Retina (tissue), 1 donor: ENCODE results near the gene SIRT4.
A peak's percentile ranks its signal among the peaks of the same experiment; 100 is the strongest.
"Not testable (repeated sequence)": the region's sequence is repeated elsewhere in the genome, so short reads cannot be mapped to it uniquely, and the experiment has no call there.

Experiments used
- DNase-seq: peaks from one replicate; pipeline ENCODE4 v3.0.0-alpha.2; 2016

Gene SIRT4

DNA sequence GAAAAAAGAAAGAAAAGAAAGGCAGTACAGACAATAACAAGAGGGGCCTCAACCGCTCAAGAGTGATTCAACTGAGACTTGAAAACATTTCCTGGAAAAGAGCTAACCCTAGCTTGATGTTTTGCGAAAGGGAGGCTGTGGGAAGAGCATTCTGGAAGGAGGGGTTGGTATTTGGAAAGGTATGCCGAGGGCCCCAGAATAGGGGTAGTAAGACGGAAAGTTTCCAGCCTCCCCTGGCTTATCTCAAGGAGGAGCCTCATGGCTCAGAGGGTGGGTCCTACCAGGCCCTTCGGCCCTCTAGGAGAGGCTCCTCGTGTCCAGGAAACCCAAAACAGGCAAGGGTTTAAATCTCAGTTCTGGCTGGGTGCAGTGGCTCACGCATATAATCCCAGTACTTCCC lies 18.8 kb upstream of the SIRT4 start:
- no peak for DNase-seq

DNA sequence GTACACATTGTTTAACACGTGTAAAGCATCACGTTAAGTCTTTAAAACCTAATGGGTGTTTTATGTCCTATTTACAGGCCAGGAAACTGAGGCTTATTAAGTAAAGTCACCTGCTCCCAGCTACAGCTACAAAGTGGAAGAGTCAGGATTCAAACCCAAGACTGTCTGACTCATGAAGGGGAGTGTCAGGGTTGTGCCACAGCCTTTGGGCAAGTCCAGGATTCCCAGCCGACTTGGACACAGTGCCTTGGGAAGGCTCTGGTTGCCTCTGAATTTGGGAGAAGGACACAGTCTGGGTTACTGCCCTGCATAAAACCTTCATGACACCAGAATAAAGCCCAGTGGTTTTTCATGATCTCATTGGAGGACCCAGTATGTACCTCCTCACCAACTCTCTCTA lies 17.7 kb upstream of the SIRT4 start:
- no peak for DNase-seq

DNA sequence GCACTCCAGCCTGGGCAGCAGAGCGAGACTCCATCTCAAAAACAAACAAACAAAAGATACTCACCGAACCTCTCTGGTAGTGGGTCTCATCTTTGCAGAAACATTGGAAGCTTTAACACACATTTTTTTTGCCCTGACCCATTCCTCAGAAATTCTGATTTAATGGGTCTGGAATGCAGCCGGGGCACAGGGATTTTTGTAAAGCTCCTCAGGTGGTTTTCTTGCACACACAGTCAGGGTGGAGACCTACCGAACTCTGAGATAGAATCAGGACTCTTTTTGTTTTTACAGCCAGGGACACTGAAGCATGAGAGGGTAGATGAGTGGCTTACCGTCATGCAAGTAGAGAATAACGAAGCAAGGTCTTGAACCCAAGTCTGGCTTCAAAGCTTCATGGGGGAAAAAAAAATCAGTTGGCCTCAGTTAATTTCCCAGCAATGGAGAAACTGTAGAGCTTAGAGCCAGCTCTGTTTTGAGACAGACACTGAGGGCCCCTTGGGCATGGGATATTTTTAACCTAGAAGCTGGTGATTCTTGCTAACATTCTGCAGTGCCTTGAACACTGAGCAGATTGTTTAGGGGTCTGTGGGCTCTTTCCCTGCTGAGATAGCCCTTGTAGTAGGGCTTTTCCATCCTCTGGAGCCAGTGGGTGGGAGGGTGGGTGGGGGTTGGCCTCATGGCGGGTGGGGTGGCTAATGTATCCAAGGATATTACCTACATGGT lies 15.2 kb upstream of the SIRT4 start:
- no peak for DNase-seq

DNA sequence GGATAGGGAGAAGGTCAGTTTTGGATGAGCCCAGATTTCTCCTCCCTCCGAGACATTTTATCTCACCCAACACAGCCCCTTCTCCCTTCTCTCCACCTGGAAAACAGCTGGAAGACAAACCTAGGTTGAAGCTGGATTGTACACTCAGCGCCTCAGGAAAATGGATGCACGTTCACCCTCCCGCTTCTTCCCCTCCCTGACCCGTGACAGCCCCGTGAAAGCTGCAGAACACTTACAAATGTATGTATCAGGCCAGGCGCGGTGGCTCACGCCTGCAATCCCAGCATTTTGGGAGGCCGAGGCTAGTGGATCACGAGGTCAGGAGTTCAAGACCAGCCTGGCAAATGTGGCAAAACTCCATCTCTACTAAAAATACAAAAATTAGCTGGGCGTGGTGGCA lies 14.6 kb upstream of the SIRT4 start:
- no peak for DNase-seq

DNA sequence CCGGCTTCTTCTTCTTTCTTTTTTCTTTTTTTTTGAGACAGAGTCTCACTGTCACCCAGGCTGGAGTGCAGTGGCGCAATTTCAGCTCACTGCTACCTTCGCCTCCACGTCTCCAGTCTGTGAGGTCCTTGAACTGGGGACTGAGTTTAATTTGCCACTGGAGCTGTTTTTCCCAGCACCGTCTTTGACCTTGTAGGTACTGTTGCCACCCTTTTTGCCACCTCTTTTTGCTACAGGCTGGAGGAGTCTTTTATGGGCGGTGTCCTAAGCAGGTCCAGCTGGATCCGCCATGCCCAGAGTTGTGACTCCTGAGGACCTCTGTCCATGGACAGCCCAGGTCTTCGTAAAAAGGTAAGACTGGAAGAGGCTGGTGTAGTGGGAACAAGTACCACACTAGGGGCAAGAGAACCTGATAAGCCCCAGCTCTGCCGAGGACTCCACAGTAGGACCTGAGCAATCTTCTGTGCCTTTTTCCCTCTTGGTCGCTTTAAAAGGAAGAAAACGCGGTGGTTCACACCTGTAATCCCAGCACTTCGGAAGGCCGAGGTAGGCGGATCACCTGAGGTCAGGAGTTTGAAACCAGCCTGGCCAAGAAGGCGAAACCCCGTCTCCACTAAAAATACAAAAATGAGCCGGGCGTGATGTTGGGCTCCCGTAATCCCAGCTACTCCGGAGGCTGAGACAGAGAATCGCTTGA lies 11.4 kb upstream of the SIRT4 start:
- DNase-seq: no peak

DNA sequence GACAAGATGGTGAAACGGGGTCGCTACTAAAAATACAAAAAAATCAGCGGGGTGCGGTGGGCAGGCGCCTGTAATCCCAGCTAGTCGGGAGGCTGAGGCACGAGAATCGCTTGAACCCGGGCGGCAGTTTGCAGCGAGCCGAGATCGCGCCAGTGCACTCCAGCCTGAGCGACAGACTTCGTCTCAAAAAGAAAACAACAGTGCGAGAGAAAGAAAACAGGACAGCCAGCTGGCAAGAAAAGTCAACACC lies 9.8 kb upstream of the SIRT4 start:
- DNase-seq: no peak

DNA sequence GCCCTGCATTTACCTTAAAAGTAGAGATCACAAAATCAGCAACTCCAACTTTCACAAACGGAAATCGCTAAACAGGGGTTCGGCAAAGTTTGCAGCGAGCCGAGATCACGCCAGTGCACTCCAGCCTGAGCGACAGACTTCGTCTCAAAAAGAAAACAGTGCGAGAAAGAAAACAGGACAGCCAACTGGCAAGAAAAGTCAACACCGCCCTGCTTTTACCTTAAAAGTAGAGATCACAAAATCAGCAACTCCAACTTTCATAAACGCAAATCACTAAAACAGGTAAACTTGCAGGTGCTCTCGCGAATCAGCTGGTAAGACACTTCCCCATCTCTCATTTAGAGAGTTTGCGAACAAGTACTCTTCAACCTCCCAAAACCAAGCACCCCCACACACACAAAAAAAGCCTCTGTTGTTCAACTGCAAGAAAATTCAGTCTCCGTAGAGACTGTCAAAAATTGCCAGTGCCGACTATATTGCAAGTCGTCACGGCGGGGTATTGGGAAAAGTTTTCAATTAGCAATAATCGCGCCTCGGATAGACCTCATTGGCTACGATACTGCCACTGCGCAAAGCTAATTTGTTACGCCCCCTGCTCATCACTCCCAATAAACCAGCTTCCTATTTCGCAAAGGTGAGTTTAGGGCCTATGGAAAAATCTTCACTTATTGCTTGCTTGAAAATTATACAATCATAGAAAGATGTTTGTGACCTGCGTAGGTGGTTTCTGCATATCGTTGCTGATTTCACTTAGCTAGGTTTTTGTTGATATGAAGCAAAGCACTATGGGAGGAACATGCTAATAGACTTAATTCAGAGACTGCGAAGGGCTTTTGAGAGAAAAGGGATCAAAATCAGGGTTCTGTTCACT lies 9.2 kb upstream of the SIRT4 start, which contains the start of gene RNU4-1:
RNU4-1 (minus strand) TSS at position 577 of the 871 bp plus-strand sequence.
- DNase-seq: peak; percentile 97

DNA sequence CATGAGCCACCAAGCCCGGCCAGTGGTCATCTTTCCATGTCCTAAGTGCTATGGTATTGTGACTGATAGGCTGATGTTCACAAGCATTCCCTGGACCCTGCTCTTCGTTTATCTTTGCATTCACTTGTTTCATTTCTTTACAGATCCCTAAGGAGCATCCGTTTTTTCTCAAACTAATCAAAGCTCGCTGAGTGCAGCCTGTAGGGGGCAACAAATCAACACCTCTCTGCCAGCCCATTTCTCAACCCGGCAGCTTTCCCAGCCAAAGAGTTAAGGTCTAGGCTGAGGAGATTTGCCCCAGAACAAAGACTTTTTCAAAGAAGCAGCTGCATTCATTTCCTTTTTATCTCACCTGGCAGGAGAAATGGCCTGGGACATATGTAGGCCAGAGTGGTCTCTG lies 12.1 kb downstream of the SIRT4 start:
- no peak for DNase-seq

DNA sequence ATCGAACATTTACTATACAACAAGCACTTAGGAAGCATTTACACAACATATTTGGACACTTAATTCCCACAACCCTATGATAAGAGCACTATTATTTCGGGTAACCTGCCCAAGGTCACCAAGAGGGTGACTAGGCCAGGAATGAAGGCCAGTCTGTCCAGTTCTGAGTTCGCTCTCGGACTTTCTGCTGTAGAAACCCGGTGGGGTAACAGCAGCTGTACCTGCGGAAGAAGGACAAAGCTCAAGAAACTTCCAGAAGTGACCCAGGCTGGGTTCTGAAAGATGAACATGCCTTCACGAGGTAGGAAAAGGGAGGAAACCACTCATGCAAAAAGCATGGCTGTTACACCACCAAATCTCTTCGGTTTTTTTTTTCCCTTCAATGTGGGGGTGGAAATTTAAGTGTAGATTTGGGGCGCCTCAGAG lies 14.7 kb downstream of the SIRT4 start:
- no peak for DNase-seq

DNA sequence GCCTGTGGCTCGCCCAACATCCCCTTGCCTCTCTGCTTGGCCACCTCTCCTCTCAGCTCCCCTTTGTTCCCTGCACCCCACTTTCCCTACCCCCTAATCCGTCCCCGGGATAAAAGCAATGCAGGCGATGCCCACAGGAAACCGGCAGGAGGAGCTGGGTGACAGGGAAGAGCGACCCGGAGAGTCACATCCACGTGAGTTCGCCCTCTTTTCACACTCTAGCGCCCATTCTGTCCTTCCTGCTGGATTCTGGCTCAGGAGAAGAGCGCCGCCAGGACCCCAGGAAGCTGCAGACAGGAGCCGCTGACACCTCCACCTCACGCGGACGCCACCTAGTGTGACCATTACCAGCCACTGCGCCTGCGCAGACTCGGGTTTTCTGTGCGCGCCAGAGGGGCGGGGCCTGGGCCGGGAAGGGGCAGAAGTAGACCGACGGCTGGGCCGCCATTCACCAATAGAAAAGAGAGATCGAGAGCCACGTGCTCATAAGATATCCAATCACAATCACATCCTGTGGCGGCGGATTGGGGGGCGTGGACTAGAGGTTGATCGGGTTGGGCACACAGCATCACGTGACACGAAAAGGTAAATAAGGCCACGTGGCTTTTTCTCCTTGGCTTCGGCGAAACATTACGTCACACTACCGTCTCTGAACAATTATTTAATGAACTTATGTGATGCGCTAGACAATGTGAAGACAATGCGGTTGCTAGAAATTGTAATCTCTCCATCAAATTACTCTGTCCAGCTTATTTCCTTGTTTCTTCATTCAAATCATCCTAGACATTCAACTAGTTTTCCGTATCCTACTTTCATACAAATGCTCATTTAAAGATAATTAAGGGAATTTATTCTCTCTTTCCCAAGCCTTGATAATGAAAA lies 15.3 kb downstream of the SIRT4 start:
- DNase-seq: peak; percentile 99

DNA sequence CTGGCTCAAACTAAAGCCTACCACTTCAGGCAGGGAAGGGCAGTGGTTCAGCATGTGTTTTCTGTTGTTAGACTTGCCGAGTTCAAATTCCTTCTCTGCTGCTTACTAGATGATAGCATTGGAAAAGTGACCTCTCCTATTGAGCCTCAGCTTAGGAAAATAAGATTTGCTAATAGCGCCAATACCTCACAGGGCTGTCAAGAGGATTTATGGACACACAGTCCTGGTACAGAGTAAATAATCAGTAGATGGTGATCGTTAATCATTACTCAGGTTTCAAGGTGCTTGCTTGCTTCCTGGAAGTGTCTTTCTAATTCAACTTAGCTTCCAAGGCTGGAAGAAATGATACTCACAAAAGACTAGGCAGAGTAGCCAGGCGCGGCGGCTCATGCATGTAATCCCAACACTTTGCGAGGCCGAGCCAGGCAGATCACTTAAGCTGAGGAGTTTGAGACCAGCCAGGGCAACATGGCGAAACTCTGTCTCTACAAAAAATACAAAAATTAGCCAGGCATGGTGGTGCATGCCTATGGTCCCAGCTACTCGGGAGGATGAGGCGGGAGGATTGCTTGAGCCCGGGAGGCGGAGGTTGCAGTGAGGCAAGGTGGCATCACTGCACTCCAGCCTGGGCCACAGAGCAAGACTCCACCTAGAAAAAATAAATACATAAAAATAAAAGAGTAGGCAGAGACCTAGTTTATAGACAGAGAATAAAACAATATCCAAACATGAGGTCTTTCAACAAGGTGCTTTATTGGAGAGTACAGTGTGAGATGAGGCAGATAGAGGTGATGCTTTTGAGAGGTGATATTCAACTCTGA lies 19.5 kb downstream of the SIRT4 start:
- no peak for DNase-seq

DNA sequence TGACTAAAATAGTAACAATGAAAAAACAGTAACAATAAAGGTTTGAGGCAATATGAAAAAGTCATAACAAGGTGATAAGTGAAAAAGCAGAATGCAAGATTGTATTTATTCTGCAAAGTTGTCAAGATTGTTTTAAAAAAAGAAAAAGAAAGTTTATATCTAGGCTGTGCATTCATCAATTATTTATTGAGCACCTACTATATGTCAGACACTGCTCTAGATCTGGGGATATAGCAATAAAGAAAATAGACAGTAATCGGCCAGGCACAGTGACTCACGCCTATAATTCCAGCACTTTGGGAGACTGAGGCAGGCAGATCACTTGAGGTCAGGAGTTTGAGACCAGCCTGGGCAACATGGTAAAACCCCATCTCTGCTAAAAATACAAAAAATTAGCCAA lies 21.7 kb downstream of the SIRT4 start:
- DNase-seq: no peak

DNA sequence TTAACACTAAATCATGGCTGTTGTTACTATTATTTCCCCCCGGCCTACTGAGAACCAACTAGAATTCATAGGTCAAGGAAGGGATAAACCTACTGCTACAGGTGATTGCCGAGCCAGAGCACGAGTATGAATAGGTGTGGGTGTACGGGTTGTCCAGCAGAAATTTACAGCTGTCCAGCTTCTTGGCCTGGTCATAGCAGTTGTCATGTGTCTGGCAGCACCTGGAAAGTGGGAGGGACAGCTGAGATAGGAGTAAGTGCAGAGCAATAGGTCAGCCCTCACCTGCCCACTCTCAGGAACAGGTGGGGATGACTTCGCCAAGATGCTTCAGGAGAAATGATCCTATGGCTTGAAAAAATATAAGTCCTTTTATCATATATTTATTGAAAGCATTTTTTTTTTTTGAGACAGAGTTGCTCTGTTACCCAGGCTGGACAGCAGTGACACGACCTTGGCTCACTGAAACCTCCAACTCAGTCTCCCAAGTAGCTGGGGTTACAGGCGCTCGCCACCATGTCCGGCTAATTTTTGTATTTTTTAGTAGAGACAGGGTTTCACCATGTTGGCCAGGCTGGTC lies 22.8 kb downstream of the SIRT4 start:
- no peak for DNase-seq

DNA sequence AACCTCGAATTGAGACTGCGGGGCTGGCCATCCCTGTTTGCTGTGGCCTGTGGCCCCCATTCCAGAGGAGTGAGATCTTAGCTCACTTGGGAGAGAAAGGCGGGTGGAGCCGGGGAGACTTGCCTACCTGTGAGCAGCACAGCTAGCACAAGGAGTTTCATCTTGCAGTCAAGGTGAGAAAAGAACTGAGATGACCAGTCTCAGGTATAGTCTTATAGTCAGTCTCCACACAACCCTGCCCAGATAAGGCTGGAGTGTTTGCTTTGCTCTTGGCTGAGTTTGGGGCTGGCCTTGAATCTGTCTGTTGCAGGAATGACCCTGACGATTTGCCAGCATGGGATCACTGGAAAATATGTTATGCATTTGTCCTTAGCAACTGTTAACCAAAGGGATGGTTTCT lies 25.5 kb downstream of the SIRT4 start, which contains the start of gene PLA2G1B:
PLA2G1B (minus strand) TSS at position 187 of the 400 bp plus-strand sequence; CDS start at position 161, 26 bp downstream.
- DNase-seq: no peak

DNA sequence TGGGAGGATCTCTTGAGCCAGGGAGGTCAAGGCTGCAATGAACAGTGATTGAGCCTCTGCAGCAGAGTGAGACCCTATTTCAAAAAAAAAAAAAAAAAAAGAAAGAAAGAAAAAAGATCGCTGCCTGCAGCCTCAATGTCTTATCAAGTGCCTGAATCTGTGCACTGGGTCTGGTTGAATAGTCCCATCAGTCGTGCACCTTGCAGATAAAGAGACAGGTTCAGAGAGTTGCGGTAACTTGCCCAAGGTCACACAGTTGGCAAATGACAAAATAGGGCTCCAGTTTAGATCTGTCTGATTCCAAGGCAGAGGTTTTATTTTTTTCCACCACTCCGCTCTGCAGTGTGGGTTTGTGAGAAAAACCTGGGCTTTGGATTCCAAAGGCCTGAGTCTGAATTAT lies 26.1 kb downstream of the SIRT4 start:
- no peak for DNase-seq

DNA sequence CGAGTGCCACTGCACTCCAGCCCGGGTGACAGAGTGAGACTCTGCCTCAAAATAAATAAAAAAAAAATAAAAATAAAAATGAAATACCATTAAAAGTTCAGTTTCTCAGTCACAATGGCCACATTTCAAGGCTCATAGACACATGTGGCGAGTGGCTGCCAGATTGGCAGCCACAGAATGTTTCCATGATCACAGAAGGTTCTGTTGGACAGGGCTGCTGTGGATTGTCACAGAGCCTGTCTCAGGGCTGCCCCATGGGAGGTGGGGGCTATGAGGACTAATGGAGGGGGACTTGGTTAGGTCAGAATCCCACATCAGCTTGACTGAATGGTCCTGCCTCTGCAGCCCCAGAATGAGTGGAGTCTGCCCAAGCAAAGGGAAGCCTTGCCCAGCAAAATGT lies 29.3 kb downstream of the SIRT4 start:
- no peak for DNase-seq

DNA sequence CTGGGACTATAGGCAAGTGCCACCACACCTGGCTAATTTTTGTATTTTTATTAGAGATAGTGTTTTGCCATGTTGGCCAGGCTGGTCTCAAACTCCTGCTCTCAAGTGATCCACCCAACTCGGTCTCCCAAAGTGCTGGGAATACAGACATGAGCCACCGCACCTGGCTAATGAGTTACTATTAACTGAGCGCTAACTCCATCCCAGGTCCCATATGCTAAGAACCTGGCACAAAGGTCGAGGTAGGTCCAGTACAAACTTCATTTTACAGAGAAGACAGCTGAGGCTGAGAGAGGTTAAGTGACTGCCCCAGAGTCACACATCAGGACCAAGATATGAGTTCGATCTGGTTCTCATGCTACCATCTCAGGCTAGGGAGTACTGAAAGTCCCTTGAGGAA lies 29.9 kb downstream of the SIRT4 start:
- DNase-seq: no peak

DNA sequence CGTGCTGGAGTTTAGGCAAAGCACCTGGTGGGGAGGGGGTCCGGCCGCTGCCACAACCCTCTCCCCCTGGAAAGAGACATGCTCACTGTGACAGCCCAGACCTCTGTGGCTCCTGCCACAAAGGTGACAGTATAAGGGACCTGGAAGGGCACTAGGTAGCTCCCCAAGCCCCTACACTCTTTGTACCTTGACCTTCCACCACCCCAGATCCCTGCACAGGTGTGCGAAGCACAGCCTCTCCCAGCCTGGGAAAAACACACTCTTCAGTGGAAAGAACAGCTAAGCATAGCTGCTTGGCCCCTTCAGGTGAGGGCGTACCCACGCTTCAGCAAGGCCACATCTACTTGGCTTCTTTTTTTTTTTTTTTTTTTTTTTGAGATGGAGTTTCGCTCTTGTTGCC lies 30.4 kb downstream of the SIRT4 start:
- DNase-seq: no peak

DNA sequence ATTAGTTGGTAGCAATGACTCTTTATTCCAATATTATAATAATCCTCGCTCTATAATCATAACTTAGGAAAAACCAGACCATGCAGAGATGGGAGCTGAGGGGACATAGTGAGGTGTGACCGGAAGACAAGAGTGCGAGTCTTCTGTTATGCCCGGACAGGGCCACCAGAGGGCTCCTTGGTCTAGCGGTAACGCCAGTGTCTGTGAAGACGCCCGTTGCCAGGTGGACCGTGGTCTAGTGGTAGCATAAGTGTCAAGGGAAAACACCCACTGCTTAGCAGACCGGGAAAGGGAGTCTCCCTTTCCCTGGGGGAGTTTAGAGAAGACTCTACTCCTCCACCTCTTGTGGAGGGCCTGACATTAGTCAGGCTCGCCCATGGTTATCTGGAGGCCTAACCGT lies 33.3 kb downstream of the SIRT4 start:
- DNase-seq: peak; percentile 66

DNA sequence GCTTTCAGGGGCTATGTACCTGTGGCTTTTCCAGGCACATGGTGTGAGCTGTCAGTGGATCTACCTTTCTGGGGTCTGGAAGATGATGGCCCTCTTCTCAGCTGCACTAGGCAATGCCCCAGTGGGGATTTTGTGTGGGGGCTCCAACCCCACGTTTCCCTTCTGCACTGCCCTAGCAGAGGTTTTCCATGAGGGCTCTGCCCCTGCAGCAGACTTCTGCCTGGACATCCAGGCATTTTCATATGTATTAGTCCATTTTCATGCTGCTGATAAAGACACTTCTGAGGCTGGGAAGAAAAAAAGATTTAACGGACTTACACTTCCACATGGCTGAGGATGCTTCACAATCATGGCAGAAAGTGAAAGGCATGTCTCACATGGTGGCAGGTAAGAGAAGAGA lies 34.3 kb downstream of the SIRT4 start:
- not testable (repeated sequence) for DNase-seq

DNA sequence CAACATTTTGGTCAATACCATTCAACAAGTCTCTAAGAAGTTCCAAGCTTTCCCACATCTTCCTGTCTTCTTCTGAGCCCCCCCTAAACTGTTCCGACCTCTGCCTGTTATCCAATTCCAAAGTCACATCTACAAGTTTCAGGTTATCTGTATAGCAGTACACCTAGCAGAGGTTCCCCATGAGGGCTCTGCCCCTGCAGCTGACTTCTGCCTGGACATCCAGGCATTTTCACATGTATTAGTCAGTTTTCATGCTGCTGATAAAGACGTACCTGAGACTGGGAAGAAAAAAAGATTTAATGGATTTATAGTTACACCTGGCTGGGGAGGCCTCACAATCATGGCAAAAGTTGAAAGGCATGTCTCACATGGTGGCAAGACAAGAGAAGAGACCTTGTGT lies 35.6 kb downstream of the SIRT4 start:
- DNase-seq: no peak

DNA sequence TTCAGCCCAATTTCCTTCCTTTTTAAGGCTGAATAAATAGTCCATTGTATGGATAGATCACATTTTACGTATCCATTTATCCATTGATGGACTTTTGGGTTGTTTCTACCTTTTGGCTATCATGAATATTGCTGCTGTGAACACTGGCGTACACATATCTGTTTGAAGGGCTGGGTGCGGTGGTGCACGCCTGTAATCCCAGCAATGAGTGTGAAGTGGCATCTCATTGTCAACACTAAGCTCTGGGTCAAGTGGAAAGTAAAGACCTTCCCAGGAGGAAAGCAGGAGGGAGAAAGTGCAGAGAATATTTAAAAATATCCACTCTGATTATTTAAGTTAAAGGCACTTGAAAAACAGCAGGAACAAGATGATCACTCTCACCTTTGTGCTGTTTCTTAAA lies 37.1 kb downstream of the SIRT4 start:
- no peak for DNase-seq
